Lung (tissue), 12 donors: ENCODE measurements around the gene MLST8. TPM values are rescaled to one million over a fixed set of nuclear protein-coding genes. Genes with fewer than 3 reads are reported as not detected.

Source experiments
- ATAC-seq: fragments of 200-7000 bp; cut with Tn5 transposase; one replicate; pipeline ENCODE4 v1.9.1; 2020; ENCODE audit warnings: moderate number of reproducible peaks; ENCODE audit not compliant: insufficient read depth, low FRiP score
- DNase-seq, 3 donors: peaks; one replicate each; pipeline ENCODE4 v3.0.0-alpha.2; 2013 to 2017
- H3K27ac ChIP-seq, 2 donors: one replicate each; pipeline ENCODE4 v1.5.1; 2013; ENCODE audit warnings: mild to moderate bottlenecking in 2 of 2, moderate library complexity in 2 of 2, control low read depth in 1 of 2, inconsistent platforms in 1 of 2, low read depth in 1 of 2, low read length in 1 of 2
- H3K27me3 ChIP-seq, 3 donors: one replicate each; pipeline ENCODE4 v1.5.1; 2013; ENCODE audit warnings: low read length in 2 of 3; ENCODE audit not compliant: control insufficient read depth in 3 of 3, insufficient read depth in 3 of 3
- H3K36me3 ChIP-seq, 4 donors: one replicate each; pipeline ENCODE4 v1.5.1; 2013; ENCODE audit warnings: low read length in 4 of 4, mild to moderate bottlenecking in 1 of 4, moderate library complexity in 1 of 4; ENCODE audit not compliant: control insufficient read depth in 4 of 4, insufficient read depth in 4 of 4
- H3K4me1 ChIP-seq, 5 donors: one replicate each; pipeline ENCODE4 v1.5.1; 2013; ENCODE audit warnings: low read length in 5 of 5, mild to moderate bottlenecking in 2 of 5, moderate library complexity in 1 of 5; ENCODE audit not compliant: control insufficient read depth in 5 of 5, insufficient read depth in 5 of 5
- H3K4me3 ChIP-seq: one replicate; pipeline ENCODE4 v1.5.1; 2013; ENCODE audit warnings: mild to moderate bottlenecking, control low read depth, moderate library complexity
- H3K9ac ChIP-seq, 2 donors: one replicate each; pipeline ENCODE4 v1.5.1; 2013; ENCODE audit warnings: low read length in 2 of 2, control low read depth in 1 of 2; ENCODE audit not compliant: insufficient read depth in 1 of 2
- H3K9me3 ChIP-seq, 4 donors: one replicate each; pipeline ENCODE4 v1.5.1; 2013; ENCODE audit warnings: low read length in 3 of 4, mild to moderate bottlenecking in 1 of 4, moderate library complexity in 1 of 4; ENCODE audit not compliant: control insufficient read depth in 4 of 4, insufficient read depth in 3 of 4
- WGBS, 2 donors: extraction: QIAGEN DNeasy Blood & Tissue Kit; methylation state at CpG; one replicate each; pipeline ENCODE4 v1.1.7; 2013; 5-methylcytosine and 5-hydroxymethylcytosine counted together
- polyA plus RNA-seq, 2 donors: library from polyadenylated mRNA; stranded (reverse); fragments of 200-250 nt; gene quantifications; one replicate each; pipeline ENCODE4 v1.2.1, GENCODE V29; 2013
- total RNA-seq, 2 donors: library from RNA; depleted of rRNA in 1 of 2; stranded (reverse); fragments of >200 nt in 1 of 2; gene quantifications; one replicate each; pipeline ENCODE4 v1.2.1, GENCODE V29; 2014 to 2021
- TF ChIP-seq, protein P1 (sequence below): IDR thresholded peaks from 2 replicates; pipeline ENCODE4 v1.5.1; 2012; ENCODE audit warnings: mild to moderate bottlenecking; ENCODE audit errors: control extremely low read depth, extremely low read depth
- donor health status: control.
- donor health status: control.
- donor health status: Bipolar disorder and iron deficiency.
- donor health status: healthy.
- donor health status: DM: yes; HTN: yes; CAD: no.

The MLST8 gene
- total and polyA plus RNA-seq, 4 donors: 17.2 to 48.9 (median 41.2) TPM

DNA sequence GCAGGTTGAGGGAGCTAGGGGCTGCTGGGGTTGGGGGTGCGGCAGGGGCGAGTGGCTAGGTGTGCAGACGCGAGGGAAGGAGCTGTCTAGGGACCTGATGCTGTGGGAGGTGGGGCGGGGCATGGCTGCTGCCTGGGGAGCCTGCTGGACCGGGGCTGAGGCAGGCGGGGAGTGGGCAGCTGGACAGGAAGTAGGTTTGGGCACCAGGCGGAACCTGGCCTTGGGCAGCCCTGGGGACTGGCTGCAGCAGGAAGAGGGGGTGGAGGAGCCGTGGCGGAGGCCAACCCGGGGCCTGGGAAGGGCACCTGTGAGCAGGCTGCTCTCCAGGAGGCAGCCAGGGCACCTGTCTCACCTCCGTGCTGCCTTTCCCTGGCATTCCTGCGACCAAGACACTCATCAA lies 25.1 kb downstream of the MLST8 start:
- Histone ChIP-seq H3K27ac (no peak overlapping the region), H3K9me3 (peaks cover 0 to 19% (median 0%) of the 10 kb centered on the region in 4 donors), H3K27me3 (peaks cover 0 to 4% (median 0%) of the 10 kb centered on the region in 3 donors), H3K9ac (no peak overlapping the region), H3K4me1 (peaks cover 0 to 2% (median 0%) of the 10 kb centered on the region in 5 donors), H3K4me3 (no peak overlapping the region), H3K36me3 (peaks cover 3 to 75% (median 31%) of the 10 kb centered on the region in 4 donors)
- TF ChIP-seq, protein P1, sequence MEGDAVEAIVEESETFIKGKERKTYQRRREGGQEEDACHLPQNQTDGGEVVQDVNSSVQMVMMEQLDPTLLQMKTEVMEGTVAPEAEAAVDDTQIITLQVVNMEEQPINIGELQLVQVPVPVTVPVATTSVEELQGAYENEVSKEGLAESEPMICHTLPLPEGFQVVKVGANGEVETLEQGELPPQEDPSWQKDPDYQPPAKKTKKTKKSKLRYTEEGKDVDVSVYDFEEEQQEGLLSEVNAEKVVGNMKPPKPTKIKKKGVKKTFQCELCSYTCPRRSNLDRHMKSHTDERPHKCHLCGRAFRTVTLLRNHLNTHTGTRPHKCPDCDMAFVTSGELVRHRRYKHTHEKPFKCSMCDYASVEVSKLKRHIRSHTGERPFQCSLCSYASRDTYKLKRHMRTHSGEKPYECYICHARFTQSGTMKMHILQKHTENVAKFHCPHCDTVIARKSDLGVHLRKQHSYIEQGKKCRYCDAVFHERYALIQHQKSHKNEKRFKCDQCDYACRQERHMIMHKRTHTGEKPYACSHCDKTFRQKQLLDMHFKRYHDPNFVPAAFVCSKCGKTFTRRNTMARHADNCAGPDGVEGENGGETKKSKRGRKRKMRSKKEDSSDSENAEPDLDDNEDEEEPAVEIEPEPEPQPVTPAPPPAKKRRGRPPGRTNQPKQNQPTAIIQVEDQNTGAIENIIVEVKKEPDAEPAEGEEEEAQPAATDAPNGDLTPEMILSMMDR: no peak
- no peak for ATAC-seq
- 87 to 93% methylated on average over 13 of the region's 13 CpGs for WGBS, 2 donors
- no peak for DNase-seq

DNA sequence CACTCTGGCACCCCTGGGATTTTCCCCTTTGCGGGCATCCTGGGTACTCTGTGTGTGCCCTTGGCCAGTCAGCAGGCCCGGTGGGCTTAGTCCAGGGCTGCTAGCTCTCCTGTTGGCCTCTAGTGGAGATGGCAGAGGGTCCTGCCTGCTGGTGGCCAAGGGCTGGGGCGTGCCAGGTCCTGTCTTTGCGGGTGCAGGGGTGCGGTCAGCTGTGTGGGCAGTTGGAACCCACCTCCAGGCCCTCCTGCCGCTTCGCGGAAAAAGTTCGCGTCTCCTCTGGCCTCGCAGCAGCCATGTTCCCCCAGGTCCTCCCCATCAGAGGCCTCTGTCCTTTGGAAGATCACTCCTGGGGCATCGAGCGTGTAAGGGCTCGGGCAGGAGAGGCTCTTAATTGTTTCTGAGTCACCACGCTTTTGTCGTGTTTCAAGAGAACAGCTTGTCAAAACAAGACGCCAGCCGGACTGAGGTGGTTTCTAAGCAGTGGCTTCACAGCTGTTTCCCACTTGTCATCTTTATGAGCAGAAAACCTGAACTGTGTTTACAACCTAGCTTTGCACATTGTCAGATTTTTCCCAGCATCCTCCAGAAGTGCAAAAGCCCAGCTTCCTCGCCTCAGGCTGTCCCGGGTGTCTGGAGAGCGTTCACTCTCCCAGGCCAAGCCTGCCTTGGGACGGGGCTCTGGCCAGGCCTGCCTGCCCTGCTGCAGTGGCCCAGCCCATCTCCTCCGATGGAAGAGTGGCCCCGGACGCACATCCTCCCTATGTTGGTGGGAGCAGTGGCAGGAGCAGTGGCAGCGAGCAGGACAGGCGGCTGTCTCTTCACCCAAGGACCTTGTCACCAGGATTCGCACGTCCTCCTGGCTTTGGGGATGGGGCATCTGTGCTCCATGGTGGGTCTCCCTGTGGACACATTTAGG lies 26.0 kb downstream of the MLST8 start:
- DNase-seq (no peak), ATAC-seq (no peak)
- Histone ChIP-seq H3K36me3 (peaks cover 3 to 81% (median 32%) of the 10 kb centered on the region in 4 donors), H3K9me3 (peaks cover 0 to 22% (median 0%) of the 10 kb centered on the region in 4 donors), H3K9ac (no peak overlapping the region), H3K4me3 (no peak overlapping the region), H3K27ac (no peak overlapping the region), H3K27me3 (peaks cover 0 to 10% (median 4%) of the 10 kb centered on the region in 3 donors), H3K4me1 (peaks cover 0 to 2% (median 1%) of the 10 kb centered on the region in 5 donors)
- WGBS, 2 donors: 92% methylated on average over 29 of the region's 29 CpGs
- TF ChIP-seq, protein P1: no peak

DNA sequence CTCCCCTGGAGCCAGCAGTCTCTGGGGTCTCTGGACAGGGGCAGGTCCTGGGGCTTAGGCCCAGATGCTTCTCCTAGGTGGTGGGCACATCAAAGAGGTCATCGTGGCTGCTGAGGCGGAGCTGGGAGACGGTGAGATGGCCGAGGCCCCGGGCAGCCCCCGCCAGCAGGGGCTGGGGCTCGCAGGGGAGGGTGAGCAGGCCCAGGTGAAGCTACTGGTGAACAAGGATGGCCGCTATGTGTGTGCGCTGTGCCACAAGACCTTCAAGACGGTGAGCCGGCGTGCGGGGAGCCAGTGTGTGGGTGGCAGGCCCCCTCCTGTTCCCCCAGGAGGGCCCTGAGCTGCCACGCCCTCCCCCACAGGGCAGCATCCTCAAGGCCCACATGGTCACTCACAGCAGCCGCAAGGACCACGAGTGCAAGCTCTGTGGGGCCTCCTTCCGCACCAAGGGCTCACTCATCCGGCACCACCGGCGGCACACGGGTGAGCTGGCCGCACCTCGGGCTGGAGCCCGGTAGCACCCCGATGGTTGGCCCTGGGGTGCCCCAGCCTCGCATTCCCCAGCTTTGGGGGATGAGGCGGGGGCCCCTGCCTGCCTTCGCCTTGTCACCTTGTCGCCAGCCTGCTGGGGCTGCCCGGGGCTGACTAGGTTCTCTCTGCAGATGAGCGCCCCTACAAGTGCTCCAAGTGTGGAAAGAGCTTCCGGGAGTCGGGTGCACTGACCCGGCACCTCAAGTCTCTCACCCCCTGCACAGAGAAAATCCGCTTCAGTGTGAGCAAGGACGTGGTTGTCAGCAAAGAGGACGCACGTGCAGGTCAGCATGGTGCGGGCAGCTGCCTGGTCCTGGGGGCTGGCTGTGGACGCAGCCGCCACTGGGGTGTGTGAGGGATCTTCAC lies 27.1 kb downstream of the MLST8 start:
- DNase-seq (no peak), ATAC-seq (no peak)
- Histone ChIP-seq H3K27me3 (peaks cover 0 to 21% (median 4%) of the 10 kb centered on the region in 3 donors), H3K4me1 (peaks cover 0 to 11% (median 7%) of the 10 kb centered on the region in 5 donors), H3K4me3 (no peak overlapping the region), H3K27ac (no peak overlapping the region), H3K36me3 (peaks cover 3 to 81% (median 32%) of the 10 kb centered on the region in 4 donors), H3K9ac (no peak overlapping the region), H3K9me3 (peaks cover 0 to 22% (median 0%) of the 10 kb centered on the region in 4 donors)
- TF ChIP-seq, protein P1: no peak
- WGBS, 2 donors: 94% methylated on average over 38 to 41 of the region's 41 CpGs
